Right lobe of liver (tissue), 6 donors: ENCODE data around the gene TMEM271. TPM values are rescaled to one million over a fixed set of nuclear protein-coding genes. Genes with fewer than 3 reads are reported as not detected.
A peak's percentile ranks its signal among the peaks of the same experiment; 100 is the strongest.

Experiments
- ATAC-seq, 4 donors: fragments of 200-7000 bp; cut with Tn5 transposase; one replicate each; pipeline ENCODE4 v1.9.1; 2020; ENCODE audit warnings: mild to moderate bottlenecking in 4 of 4, moderate library complexity in 4 of 4
- DNase-seq, 3 donors: peaks; one replicate each; pipeline ENCODE4 v3.0.0-alpha.2; 2020
- H3K27ac ChIP-seq, 3 donors: fragments of 200-600 bp; one replicate each; pipeline ENCODE4 v1.8.0; 2022
- H3K27me3 ChIP-seq, 2 donors: fragments of 200-600 bp; one replicate each; pipeline ENCODE4 v1.8.0; 2022
- H3K36me3 ChIP-seq, 4 donors: fragments of 200-600 bp; sonication (generic) in 1 of 4; one replicate each; pipeline versions ENCODE4 v1.5.1 to v1.8.0; 2017 to 2022; ENCODE audit warnings: control low read depth in 1 of 4
- H3K4me1 ChIP-seq, 4 donors: fragments of 200-600 bp; sonication (generic) in 1 of 4; one replicate each; pipeline versions ENCODE4 v1.5.1 to v1.8.0; 2017 to 2022; ENCODE audit warnings: control low read depth in 1 of 4
- H3K4me3 ChIP-seq, 3 donors: fragments of 200-600 bp; one replicate each; pipeline ENCODE4 v1.8.0; 2022
- H3K9me3 ChIP-seq, 4 donors: fragments of 200-600 bp; sonication (generic) in 1 of 4; one replicate each; pipeline versions ENCODE4 v1.5.1 to v1.8.0; 2017 to 2022; ENCODE audit warnings: control low read depth in 1 of 4
- POLR2A ChIP-seq: fragments of 450-650 bp; IDR thresholded peaks from one replicate; pipeline ENCODE4 v1.6.1; 2017; ENCODE audit warnings: antibody characterized with exemption, mild to moderate bottlenecking
- WGBS: methylation state at CpG from one replicate; pipeline ENCODE4 v1.1.6; 2018; ENCODE audit warnings: low coverage, low lambda C conversion rate; ENCODE audit not compliant: insufficient coverage; ENCODE audit errors: missing lambda C conversion rate; 5-methylcytosine and 5-hydroxymethylcytosine counted together
- intact Hi-C, 2 donors: fragments of 100-400 bp; cut with DNase I; formaldehyde crosslinking; loops; one replicate each; pipeline versions ENCODE4 v1.11.2 to v1.14.1; 2022
- total RNA-seq, 6 experiments: library from RNA; depleted of rRNA in 2 of 6; stranded (reverse); fragments of >200 nt in 2 of 6; fragmentation: NEBNext Ultra II Directional in 3 of 6; extraction: Animal tissue kit (Norgen Biotek cat#: 25700) in 3 of 6; gene quantifications; one replicate each; pipeline versions ENCODE4 v1.1.0 to v1.2.4, GENCODE V29; 2016 to 2023
- TF ChIP-seq, protein P1 (sequence below), 4 donors: fragments of 200-600 bp in 3 of 4; fragments of 450-650 bp in 1 of 4; IDR thresholded peaks; one replicate each; pipeline versions ENCODE4 v1.5.1 to v1.8.0; 2016 to 2022; ENCODE audit warnings: antibody characterized with exemption in 4 of 4, mild to moderate bottlenecking in 2 of 4
- donor health status: DM: no; HTN: yes; CAD: no.
- donor health status: DM: no; HTN: no; CAD: no.
- donor health status: DM: no; HTN: no; CAD: no.
- donor health status: DM: no; HTN: yes; CAD: no.
- donor health status: DM: no; HTN: yes; CAD: no.

The TMEM271 gene
- total RNA-seq, 6 experiments from 2014 or later: not detected

DNA sequence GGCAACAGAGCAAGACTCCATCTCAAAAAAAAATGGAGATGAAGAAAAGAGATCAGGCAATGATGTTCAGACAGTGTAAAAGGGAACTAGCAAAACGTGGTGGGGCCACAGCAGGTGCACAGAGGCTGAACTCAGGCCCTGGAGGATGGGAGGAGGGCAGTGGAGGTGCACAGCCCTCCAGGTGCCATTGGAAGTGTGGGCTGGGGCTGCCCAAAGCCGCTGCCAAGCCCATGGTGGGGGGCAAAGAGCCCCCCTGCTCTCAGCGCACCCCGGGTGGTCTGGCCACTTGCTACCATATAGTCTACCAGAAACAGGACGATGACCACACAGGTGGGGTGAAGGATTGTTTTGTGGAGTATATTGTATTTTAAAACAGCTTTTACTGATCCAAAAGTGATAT is 7.1 kb downstream of the TMEM271 start:
- no peak for DNase-seq
- no peaks in the 10 kb centered on the region for H3K36me3 ChIP-seq
- H3K27me3 ChIP-seq: no peaks in the 10 kb centered on the region
- no peaks in the 10 kb centered on the region for H3K9me3 ChIP-seq
- intact Hi-C loops: no loop called here
- TF ChIP-seq, protein P1, sequence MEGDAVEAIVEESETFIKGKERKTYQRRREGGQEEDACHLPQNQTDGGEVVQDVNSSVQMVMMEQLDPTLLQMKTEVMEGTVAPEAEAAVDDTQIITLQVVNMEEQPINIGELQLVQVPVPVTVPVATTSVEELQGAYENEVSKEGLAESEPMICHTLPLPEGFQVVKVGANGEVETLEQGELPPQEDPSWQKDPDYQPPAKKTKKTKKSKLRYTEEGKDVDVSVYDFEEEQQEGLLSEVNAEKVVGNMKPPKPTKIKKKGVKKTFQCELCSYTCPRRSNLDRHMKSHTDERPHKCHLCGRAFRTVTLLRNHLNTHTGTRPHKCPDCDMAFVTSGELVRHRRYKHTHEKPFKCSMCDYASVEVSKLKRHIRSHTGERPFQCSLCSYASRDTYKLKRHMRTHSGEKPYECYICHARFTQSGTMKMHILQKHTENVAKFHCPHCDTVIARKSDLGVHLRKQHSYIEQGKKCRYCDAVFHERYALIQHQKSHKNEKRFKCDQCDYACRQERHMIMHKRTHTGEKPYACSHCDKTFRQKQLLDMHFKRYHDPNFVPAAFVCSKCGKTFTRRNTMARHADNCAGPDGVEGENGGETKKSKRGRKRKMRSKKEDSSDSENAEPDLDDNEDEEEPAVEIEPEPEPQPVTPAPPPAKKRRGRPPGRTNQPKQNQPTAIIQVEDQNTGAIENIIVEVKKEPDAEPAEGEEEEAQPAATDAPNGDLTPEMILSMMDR (IDR thresholded peaks at IDR 0.05): no peak
- TF ChIP-seq POLR2A: no peak
- 47% methylated on average over 3 of the region's 5 CpGs for WGBS
- H3K4me3 ChIP-seq: no peak overlapping the region
- H3K27ac ChIP-seq: no peak overlapping the region
- ATAC-seq: peak in 1 of 4 donors; percentile 13
- H3K4me1 ChIP-seq: no peaks in the 10 kb centered on the region

GRCh38 chr4:568351-568652 is 7.8 kb downstream of the TMEM271 start:
- H3K27ac ChIP-seq: no peak overlapping the region
- ATAC-seq: no peak
- H3K4me1 ChIP-seq: no peaks in the 10 kb centered on the region
- intact Hi-C loops: no loop called here
- 29% methylated on average over 2 of the region's 2 CpGs for WGBS
- no peaks in the 10 kb centered on the region for H3K9me3 ChIP-seq
- no peaks in the 10 kb centered on the region for H3K27me3 ChIP-seq
- TF ChIP-seq, protein P1 (IDR thresholded peaks at IDR 0.05): no peak
- TF ChIP-seq POLR2A: no peak
- no peaks in the 10 kb centered on the region for H3K36me3 ChIP-seq
- DNase-seq: no peak
- H3K4me3 ChIP-seq: no peak overlapping the region

- intact Hi-C loops: no loop called here
- Histone ChIP-seq H3K36me3 (no peaks in the 10 kb centered on the region), H3K27me3 (no peaks in the 10 kb centered on the region), H3K4me1 (no peaks in the 10 kb centered on the region), H3K9me3 (no peaks in the 10 kb centered on the region), H3K4me3 (no peak overlapping the region), H3K27ac (no peak overlapping the region)
- 27% methylated on average over 2 of the region's 10 CpGs for WGBS
- TF ChIP-seq POLR2A: no peak
- TF ChIP-seq, protein P1 (IDR thresholded peaks at IDR 0.05): no peak
- ATAC-seq: peak in 2 of 4 donors; percentile 16 to 17
- no peak for DNase-seq
Observed at GRCh38 chr4:567457-568350, 8.4 kb downstream of the TMEM271 start.

GRCh38 chr4:566508-567295 is 9.4 kb downstream of the TMEM271 start:
- no peaks in the 10 kb centered on the region for H3K9me3 ChIP-seq
- H3K27me3 ChIP-seq: no peaks in the 10 kb centered on the region
- TF ChIP-seq, protein P1 (IDR thresholded peaks at IDR 0.05): no peak
- TF ChIP-seq POLR2A: no peak
- no peak overlapping the region for H3K4me3 ChIP-seq
- no peaks in the 10 kb centered on the region for H3K4me1 ChIP-seq
- 40% methylated on average over 1 of the region's 2 CpGs for WGBS
- no peak for DNase-seq
- intact Hi-C loops: no loop called here
- ATAC-seq: peak in 1 of 4 donors; percentile 12
- H3K27ac ChIP-seq: no peak overlapping the region
- no peaks in the 10 kb centered on the region for H3K36me3 ChIP-seq
